GM12892 (cell line): ENCODE results near the gene TPH2.

Source experiments
- POLR2A ChIP-seq: IDR thresholded peaks from 2 replicates; pipeline ENCODE4 v1.6.1; 2011; ENCODE audit warnings: low read depth, low read length, control low read depth
- POLR2AphosphoS5 ChIP-seq: IDR thresholded peaks from 2 replicates; pipeline ENCODE4 v1.6.1; 2011; ENCODE audit warnings: low read depth, low read length, control low read depth

GRCh38 chr12:71942259-71942658 lies 3.6 kb downstream of the TPH2 start:
- TF ChIP-seq POLR2AphosphoS5, result no peak
- no peak for TF ChIP-seq POLR2A
